ENCODE results near the gene CHMP3.

DNA sequence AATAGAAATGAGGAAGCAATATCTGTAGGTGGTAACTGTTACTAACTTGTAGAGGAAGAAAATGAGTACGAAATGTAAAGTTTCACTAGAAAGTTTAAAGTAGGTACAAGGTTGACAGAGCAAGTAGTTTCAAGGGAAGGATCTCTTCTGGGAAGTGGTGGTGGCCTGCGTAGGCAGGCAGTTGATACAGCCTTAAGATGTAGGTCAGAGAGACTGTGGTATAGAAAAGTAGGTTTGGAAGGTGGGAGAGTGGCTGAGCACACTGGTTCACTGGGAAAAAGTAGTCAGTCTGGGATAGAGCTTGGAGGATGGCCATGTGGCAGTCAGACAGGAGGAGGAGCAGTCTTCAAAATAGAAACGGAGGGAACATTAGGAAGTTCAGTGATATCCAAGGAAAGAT is 98.6 kb downstream of the CHMP3 start:
- TF ChIP-seq, protein P1, sequence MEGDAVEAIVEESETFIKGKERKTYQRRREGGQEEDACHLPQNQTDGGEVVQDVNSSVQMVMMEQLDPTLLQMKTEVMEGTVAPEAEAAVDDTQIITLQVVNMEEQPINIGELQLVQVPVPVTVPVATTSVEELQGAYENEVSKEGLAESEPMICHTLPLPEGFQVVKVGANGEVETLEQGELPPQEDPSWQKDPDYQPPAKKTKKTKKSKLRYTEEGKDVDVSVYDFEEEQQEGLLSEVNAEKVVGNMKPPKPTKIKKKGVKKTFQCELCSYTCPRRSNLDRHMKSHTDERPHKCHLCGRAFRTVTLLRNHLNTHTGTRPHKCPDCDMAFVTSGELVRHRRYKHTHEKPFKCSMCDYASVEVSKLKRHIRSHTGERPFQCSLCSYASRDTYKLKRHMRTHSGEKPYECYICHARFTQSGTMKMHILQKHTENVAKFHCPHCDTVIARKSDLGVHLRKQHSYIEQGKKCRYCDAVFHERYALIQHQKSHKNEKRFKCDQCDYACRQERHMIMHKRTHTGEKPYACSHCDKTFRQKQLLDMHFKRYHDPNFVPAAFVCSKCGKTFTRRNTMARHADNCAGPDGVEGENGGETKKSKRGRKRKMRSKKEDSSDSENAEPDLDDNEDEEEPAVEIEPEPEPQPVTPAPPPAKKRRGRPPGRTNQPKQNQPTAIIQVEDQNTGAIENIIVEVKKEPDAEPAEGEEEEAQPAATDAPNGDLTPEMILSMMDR (IDR thresholded peaks at IDR 0.05; ENCODE audit: poor library complexity), result no peak
- TF ChIP-seq EZH2 (IDR thresholded peaks at IDR 0.05; ENCODE audit: borderline replicate concordance) (no peak), EZH2phosphoT487 (IDR thresholded peaks at IDR 0.05; ENCODE audit: low read depth, severe bottlenecking, unreplicated experiment) (no peak)

Measured in hepatocyte (in vitro differentiated cells).